ENCODE results near the gene PILRB. TPM values are rescaled to one million over a fixed set of nuclear protein-coding genes. Genes with fewer than 3 reads are reported as not detected.

The PILRB gene
- total RNA-seq, 1 experiment from 2014 or later, result 50.1 TPM

DNA sequence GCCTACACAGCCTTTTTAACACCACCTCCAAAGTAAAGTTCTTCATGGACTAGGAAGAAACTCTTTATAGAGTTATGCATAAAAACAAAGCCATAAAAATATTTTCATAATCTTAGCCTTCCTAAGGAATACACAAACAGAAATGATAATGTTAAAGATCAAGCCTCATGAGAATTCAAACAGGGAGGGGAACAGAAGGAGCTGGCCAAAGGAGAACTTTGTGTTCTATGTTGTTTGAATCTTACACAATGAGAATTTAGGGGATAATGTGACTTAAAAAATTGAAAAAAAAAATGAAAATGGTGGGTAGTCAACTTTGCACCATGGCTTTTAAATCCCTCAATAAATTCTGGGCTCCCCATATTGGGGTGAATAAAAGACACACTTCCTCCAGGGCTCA is 9.1 kb upstream of the PILRB start:
- no peak overlapping the region for H4K91ac ChIP-seq (ENCODE audit: insufficient read length, low read depth, low read length)
- no peak overlapping the region for H3K4me2 ChIP-seq (ENCODE audit: insufficient read depth, insufficient read length, low read length)
- H3K4me1 Mint-ChIP-seq, result peaks cover 3 to 5% of the 10 kb centered on the region in 2 experiments; a peak in 2 of 4 replicates
- DNase-seq, result no peak
- no peaks in the 10 kb centered on the region for H3K27me3 Mint-ChIP-seq (ENCODE audit: low read depth)
- H4K5ac ChIP-seq (ENCODE audit: insufficient read length, low read depth, low read length), result no peak overlapping the region
- H2BK12ac ChIP-seq (ENCODE audit: insufficient read length, low read depth, low read length), result no peak overlapping the region
- H3K23ac ChIP-seq (ENCODE audit: insufficient read length, low read depth, low read length), result no peak overlapping the region
- no peak overlapping the region for H2BK15ac ChIP-seq (ENCODE audit: low read depth, low read length)
- no peak overlapping the region for H3K56ac ChIP-seq (ENCODE audit: insufficient read length, low read depth, low read length)
- no peak overlapping the region for H3K9ac ChIP-seq (ENCODE audit: extremely low read depth, insufficient read length, low read length)
- H2AK5ac ChIP-seq (ENCODE audit: insufficient read length, low read length), result no peak overlapping the region
- no peak overlapping the region for H3T11ph ChIP-seq (ENCODE audit: low read length)
- H3K27ac ChIP-seq (ENCODE audit: insufficient read length, low read depth, low read length), result no peak overlapping the region
- no peak overlapping the region for H3K18ac ChIP-seq (ENCODE audit: insufficient read length, low read depth, low read length)
- no peaks in the 10 kb centered on the region for H3K9me3 ChIP-seq (ENCODE audit: control insufficient read depth, low read depth, low read length)
- no peak overlapping the region for H2BK120ac ChIP-seq (ENCODE audit: low read depth, low read length, poor library complexity, severe bottlenecking)
- H3K23me2 ChIP-seq (ENCODE audit: insufficient read length, low read depth, low read length, poor library complexity, severe bottlenecking), result no peaks in the 10 kb centered on the region
- H3K4ac ChIP-seq (ENCODE audit: low read depth, low read length), result no peak overlapping the region
- no peak overlapping the region for H3K4me3 Mint-ChIP-seq
- no peaks in the 10 kb centered on the region for H3K79me1 ChIP-seq (ENCODE audit: insufficient read depth, low read depth, low read length, poor library complexity, severe bottlenecking)
- no peaks in the 10 kb centered on the region for H3K27me3 ChIP-seq (ENCODE audit: insufficient read depth, low read length)
- peaks cover 44 to 81% (median 76%) of the 10 kb centered on the region in 3 experiments; a peak in 6 of 7 replicates for H3K36me3 Mint-ChIP-seq (ENCODE audit: insufficient read depth in 1 of 3, low read depth in 3 of 3)
- H3K14ac ChIP-seq (ENCODE audit: insufficient read depth, low read length), result no peak overlapping the region
- no peak overlapping the region for H3K27ac Mint-ChIP-seq
- no peak overlapping the region for H2BK20ac ChIP-seq (ENCODE audit: low read depth, low read length, poor library complexity, severe bottlenecking)
- TF ChIP-seq, protein P1, sequence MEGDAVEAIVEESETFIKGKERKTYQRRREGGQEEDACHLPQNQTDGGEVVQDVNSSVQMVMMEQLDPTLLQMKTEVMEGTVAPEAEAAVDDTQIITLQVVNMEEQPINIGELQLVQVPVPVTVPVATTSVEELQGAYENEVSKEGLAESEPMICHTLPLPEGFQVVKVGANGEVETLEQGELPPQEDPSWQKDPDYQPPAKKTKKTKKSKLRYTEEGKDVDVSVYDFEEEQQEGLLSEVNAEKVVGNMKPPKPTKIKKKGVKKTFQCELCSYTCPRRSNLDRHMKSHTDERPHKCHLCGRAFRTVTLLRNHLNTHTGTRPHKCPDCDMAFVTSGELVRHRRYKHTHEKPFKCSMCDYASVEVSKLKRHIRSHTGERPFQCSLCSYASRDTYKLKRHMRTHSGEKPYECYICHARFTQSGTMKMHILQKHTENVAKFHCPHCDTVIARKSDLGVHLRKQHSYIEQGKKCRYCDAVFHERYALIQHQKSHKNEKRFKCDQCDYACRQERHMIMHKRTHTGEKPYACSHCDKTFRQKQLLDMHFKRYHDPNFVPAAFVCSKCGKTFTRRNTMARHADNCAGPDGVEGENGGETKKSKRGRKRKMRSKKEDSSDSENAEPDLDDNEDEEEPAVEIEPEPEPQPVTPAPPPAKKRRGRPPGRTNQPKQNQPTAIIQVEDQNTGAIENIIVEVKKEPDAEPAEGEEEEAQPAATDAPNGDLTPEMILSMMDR (conservative IDR thresholded peaks at IDR 0.05), result no peak
- no peak overlapping the region for H2BK5ac ChIP-seq (ENCODE audit: insufficient read length, low read length)
- no peak overlapping the region for H2AFZ ChIP-seq (ENCODE audit: low read length)
- H4K8ac ChIP-seq (replicated peaks; ENCODE audit: insufficient read length, low read depth, low read length), result no peak overlapping the region
- no peaks in the 10 kb centered on the region for H3K9me3 Mint-ChIP-seq
- H3K4me1 ChIP-seq (ENCODE audit: insufficient read depth, low read length), result no peaks in the 10 kb centered on the region
- no peaks in the 10 kb centered on the region for H4K20me1 ChIP-seq (ENCODE audit: control insufficient read depth, insufficient read depth, insufficient read length)
- H3K79me2 ChIP-seq (ENCODE audit: insufficient read depth, low read length), result no peaks in the 10 kb centered on the region

All from H9 (cell line).